ENCODE measurements around the gene ZBED4.
"Not testable (repeated sequence)": the region's sequence is repeated elsewhere in the genome, so short reads cannot be mapped to it uniquely, and the experiment has no call there.

The ZBED4 gene

DNA sequence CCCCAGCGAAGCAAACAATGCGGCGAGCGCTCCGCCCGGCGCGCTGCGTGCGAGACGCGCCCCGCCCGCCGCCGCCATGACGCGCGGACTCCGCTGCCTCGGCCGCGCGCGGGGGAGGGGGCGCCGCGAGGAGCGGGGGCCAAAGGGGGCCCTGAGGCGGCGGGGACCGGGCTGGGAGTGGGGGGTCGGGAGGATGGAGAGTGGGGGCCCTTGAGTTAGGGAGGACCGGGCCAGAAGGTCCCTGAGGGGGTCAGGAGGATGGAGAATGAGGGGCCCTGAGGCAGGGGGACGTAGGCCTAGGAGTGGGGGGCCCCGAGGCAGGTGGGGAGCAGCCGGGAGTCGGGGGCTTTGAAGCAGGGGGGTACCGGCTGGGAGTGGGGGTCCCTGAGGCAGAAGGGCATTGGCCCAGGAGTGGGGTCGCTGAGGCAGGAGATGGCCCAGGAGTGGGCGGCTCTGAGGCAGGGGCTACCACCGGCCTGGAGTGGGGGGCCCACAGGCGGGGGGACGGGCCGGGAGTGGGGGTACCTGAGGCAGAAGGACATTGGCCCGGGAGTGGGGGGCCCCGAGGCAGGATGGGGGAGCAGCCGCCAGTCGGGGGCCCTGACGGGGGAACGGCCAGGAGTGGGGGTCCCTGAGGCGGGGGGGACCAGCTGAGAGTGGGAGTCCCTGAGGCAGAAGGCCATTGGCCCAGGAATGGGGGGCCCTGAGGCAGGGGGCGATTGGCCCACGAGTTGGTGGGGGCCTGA is 25.6 kb upstream of the ZBED4 start, which contains the start of gene BRD1:
TSS of gene BRD1 (minus strand) at position 21 of the 746 bp plus-strand sequence. CDS start 3,556 bp downstream, outside the sequence.
- DNase-seq: peak; percentile 37

DNA sequence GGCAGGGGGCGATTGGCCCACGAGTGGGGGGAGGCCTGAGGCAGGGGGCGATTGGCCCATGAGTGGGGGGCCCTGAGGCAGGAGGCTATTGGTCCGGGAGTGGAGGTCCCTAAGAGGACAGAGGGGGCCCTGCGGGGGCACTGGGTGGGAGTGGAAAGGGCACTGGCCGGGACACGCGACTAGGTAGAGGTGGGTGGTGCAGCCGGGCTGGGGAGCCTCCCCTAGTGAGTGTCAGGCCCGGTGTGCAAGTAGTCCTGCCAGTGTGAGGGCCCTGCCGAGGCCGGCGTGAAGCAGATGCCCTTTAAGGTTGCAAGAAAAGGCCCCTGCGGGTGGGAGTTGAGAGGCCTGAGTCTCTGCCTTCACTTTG is 25.1 kb upstream of the ZBED4 start:
- no peak for DNase-seq

DNA sequence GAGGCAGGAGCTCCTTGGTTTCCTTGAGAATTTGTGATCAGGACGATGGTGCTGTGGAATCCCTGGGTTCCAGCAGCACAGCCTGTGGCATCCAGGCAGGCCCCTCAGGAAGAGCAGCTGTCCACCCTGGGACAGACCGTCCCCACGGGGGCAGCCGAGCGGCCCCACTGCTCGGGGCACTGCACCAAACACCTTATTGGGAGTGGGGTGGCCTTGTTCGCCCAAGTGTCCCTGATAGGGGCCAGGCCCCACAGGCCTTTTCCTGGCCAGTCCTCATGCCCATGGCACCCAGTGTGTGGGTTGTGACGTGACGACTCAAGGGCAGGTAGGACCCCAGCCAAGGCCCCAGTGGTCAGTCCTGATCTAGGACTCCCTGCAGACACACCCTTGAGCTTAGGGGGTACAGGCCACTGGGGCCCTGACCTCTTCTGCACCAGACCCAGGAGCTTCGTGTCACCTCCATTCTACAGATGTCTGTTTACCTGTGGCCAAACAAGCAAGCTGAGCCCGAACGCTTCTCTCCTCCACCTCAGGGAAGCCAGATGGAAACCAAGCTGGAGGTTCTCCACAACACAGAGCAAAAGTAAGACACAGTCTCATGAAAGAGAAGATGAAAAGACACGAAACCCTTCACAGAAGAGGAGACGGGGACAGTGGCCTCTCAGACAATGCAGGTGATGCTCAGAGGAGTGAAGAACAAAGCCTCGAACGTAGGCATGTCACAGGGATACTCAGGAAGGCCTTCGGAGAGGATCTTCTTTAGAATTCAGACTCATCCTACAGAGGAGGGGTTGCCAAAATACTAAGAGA is 24.4 kb upstream of the ZBED4 start:
- DNase-seq: no peak

DNA sequence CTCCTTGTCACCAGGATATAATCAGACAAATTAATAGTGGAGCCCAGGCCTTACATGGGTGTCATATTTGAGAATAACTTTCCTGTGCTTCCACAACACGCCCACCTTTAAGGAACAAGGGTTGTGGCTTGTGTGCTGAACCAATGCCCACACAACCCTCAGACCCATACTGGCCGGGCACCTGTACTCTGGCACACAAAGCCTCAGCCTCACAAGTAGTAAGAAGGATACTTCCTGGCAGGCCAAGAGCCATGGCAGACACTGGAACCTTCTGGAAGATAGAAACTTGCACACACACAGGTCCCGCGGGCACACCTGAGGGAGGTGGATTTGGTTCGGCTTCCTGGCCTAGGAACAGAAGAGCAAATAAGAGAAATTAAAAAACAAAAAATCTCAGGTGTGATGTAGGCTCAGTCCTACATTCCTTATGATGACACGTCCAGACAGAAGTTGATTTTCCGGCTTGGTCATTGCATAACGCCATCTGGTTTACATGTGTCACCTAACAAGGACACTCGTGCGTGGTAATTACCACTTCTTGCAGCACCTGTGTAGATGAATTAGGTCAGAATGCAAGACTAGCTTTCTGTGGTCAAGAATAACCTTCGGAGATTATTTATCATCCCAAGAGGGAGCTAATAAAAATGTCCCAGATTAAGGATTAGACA is 20.2 kb upstream of the ZBED4 start:
- DNase-seq: no peak

DNA sequence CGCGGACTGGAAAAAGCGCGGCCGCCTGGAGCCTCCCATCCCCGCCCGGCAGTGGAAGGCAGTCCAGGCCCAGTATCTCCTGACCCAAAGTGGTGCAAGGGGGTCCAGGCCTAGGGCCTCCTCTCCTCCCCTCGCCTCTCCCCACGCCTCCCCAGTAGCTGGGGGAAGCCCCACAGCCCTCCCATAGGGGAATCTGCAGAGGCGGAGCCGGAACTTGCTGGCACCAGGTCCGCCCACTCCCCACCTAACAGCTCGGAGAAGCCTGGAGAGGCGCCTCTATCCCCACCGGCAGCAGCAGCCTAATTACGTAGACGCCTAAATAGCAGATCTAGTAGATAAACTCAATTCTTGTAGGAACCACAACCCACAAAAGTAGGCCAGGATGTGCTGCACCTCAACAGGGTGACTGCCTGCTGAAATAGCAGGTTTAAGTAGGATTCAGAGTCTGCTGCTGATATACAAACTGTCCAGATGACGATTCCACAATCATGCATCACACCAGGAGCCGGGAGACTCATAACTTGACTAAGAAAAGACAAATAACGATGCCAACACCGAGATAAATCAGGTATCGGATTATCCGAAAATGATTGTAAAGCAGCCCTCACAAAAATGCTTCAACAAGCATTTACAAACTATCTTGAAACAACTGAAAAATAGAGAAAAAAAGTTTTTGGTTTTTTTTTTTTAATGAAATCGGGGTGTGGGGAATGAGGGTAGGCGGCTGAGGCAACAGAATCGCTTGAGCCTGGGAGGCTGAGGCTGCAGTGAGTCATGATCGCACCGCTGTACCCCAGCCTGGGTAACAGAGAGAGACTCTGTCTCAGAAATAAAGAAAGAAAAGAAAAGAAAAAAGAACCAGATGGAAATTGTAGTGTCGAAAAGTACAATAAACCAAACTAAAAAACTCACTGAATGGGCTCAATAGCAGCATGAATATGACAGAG is 14.6 kb upstream of the ZBED4 start:
- peak; percentile 96 for DNase-seq

DNA sequence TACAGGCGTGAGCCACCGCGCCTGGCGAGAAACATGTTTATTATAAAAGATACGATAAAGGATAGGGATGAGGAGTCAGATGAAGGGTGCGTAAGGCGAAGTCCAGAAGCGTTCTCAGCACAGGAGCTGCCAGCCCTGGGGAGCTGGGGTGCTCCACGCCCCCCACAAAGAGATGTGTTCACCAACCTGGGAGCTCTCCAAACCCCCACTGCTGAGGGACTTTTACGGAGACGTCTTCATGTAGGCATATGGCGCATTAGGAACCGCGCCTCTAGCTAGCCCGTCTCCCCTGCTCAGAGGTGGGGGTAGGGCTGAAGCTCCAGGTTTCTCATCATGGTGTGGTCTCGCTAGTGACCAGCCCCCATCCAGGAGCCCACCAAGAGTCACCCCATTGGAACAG is 8.4 kb upstream of the ZBED4 start:
- DNase-seq: no peak

DNA sequence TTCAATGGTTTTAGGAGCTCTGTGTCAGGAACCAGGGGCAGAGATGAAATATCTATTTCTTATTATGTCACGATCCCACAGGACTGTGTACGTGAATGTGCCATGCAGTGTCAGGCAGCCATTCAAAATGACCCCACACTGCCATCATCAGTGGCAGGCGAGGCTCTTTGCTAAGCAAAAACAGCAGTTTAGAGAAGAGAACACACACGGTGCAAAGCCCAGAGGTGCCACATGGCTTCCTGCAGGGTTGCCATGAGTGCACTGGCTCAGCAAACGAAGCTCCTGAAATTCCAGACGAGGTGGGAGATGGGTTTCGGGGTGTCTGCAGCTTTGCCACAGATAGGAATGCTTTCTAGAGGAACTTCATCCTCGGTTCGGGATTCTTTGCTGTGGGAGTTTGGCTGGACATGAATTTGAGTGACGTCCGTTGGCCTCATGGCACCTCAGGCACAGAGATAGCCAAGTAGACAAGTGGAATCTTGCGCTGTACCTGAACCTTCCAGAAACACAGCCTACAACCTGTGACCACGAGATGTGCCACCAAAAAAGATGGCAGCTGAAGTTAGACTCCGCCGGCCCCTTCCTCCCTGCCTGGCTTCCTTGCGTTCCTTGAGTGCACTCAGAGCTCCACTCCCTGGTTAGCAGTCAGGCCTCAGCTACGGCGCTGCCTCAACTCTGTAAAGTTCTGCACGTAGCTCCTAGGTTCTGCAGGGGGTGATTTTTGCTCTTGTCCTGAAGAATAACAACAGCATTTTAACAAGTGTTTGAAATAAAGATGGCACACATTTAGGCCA is 7.8 kb upstream of the ZBED4 start:
- no peak for DNase-seq

DNA sequence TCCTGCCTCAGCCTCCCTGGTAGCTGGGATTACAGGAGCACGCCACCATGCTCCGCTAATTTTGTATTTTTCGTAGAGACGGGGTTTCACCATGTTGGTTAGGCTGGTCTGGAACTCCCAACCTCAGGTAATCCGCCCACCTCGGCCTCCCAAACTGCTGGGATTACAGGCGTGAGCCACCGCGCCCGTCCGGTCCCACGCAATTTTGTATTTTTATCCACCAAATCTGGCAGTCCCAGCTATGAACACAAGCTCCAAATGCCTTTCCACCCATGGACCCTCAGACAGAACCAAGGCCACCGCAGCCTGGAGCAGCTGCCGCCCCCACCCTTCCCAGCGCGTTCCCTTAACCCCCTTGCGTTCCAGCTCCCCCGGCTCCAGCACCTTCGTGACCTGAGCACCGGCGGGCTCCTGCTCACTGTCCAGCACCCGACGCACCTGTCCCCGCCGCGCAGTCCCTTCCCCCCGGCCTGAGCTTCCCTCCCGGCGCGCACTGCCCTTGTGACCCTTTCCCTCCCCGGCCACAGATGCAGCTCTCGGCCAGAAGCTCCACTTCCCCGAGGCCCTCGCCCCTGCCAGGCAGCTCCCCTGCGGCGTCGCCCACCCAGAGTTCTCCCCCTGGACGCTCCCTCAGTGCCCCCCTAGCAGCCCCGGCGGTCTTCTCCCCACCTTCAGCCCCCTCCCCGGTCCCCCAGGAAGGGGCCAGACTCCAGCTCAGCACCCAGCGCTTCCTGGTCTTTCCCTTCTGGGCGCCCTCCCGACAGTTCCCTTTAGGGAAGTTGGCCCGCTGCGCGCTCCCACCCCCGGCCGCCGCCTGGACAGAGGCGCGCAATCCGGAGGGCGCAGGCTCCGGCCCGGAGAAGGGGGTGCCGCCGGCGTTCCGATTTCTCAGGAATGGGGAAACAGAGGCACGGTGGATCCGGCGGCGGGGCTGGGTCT is 5.6 kb upstream of the ZBED4 start:
- DNase-seq: no peak

DNA sequence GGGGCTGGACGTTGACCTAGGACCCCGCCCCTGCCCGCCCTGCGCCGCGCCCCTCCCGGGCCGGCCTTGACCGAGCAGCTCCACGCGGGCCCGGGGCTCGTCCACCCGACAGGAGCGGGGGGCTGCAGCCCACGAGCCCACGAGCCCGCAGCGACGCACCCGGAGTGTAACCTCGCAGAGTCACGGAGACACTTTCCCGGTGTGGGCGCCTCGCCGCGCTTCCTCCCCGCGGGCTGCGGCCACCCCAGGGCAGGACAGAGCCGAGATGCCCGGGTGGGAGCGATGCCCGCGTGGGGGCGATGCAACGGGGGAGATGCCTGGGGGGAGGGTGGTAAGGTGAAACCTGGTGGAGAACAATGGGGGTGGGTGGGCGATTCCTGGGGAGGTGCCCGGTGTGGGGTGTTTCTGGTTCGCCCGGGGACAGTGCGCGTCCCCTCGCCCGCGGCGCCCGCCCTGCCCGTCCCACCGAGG is 4.9 kb upstream of the ZBED4 start:
- DNase-seq: no peak

DNA sequence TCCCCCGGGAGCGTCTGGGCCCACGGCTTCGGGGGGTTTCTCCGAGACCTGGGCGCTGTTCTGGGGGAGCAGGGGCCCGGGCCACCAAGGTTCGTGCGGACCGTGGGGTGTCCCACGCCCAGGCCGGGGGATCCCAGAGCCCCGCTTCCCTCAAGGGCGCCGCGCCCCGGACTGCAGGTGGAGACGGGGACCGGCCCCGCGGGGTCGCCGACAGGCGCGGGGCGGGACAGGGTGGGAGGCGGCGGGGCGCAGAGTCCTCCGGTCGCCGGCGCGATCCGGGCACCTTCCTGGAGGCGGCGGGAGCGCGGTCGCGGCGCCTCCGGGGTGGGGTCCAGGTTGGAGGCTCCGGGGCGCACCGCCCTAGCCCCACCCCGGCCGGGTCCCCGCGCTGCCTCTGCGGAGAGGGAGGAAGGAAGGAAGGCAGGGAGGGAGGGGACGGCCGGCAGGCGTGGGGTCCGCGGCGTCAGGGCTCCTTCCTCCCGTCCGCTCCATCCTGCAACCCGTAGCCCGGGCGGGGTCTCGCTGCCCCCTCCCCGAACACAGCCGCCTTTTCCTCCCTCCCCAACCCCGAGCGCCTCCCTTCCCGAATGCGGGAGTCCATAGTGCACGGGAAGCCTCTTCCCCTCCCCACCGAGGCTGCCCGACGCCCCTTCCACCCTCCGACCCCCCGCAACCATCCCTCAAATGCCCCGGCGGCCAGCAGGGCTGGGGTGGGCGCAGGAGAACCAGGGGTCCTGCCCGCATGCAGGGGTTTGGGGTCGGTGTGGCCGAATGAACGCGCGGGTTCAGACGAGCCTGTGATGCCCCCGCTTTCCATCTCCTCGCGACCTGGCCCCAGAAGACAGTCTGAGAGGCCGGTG is 4.3 kb upstream of the ZBED4 start:
- no peak for DNase-seq

DNA sequence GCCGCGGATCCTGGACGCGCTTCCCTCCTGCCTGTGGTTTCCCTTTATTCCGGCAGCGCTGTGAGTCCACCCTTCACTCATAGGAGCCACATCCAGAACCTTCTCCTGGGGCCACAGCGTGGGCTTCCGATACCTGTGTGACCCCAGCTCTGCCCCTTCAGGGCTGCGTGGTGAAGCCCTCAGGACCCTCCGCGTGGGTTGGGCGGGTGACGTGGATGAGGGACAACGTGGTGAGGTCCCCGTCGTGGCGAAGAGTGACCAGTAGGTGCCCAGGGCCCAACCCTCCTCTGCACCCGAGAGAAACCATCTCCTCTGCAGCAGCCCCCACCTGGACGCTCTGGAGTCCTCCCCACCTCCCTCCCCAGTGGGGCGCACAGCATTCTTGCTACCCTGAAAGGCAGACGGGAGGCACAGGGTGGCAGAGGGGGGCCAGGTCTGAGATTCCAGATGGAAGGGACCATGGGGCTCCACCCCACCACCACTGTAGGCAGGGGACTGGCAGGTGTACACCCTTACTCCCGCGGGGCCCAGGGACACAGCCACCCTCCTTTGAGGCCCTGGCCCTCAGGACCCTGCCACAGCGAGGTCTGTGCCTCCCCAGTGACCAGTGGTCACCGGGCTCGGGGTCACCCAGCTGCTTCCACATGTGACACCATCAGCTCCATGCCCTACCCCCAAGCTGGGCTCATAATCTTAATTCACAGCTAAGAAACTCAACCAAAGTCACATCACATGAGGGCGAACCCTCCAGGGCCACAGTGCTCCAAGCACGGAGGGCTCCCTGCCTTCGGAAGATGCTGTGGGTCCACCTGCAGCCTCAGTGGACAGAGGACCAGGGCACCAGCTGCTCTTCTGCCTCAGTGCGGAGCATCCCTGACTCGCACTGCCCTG is 3.4 kb upstream of the ZBED4 start:
- no peak for DNase-seq

DNA sequence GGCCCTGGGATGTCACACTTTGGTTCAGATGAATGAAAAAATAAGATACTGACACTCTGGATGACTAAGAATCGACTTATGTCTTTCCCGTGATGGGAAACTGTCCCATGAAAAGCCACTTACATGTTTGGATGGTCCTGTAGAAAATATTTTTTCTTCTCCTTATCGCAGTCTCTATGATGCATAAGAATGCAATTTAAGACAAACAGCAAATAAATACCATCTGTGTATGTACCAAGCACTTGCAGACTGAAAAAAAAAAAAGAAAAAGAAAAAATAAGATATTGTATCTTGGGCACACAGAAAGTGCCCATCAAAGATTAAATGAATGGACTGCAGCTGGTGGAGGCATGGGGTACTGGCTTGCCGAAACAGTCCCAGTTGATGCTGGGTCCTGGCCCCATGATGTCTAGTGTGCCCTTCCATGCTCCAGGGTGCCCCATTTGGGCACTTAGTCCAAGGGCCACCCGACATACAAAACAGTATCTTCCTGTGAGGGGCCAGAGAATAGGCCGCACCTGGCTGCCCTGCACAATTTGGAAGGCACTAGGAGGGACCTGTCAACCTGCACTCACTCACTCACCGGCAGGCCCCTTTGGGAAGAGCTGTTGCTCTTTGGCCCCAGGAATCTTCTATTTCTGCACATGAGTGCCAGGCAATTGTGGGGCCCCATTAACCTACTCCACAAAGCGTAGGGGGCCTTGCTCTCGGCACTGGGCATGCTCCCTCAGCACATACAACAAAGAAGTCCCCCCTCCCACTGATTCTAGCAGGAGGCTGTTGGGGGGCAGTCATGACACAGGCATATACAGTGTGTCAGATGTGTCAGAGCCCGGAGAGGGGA is 2.5 kb upstream of the ZBED4 start:
- no peak for DNase-seq

DNA sequence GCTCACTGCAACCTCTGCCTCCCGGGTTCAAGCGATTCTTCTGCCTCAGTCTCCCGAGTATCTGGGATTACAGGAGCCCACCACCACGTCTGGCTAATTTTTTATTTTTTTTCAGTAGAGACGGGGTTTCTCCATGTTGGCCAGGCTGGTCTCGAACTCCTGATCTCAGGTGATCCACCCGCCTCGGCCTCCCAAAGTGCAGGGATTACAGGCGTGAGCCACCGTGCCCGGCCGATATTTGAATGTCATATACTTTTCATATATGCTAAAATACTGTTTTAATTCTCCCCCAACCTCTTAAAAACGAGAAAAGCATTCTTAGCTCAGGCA is 1.1 kb upstream of the ZBED4 start:
- DNase-seq: not testable (repeated sequence)

DNA sequence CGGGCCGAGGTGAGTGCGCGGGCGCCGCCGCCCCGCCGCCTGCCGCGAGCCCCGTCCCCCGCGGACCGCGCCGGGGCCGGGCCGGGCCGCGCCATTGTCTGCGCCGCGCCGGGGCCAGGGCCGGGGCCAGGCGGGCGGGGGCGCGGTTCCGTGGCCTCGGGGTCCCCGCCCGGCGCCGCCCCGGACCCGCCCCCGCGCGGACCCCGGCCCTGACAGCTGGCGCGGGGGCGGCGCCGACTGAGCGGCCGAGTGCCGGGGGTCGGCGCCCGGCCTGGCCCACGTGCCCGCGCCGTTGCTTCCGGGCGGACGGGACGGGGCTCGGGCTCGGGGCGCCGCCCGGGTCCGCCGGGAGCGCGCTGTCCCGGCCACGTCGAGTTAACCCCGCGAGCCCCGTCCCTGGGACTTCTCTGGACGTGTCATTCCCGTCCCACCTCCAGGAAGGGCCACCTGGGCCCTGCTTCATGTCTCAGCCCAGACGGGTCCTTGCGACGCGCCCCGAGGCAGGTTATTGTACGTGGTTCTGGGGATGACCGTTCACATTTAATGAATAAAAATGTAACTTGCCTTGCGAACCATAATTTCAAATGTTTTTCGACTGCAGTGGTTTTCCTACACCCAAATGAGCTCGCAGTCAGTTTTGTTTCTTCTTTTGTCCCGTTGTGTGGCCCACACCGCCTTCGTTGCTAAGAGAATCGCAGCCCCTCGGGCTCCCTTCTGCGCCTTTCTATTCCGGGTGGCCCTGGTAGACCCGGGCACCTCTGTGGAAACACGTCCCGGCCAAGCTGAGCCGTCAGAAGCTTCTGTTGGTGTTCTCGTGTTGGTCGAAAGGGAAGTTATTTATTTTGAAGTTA is 562 bp downstream of the ZBED4 start:
- DNase-seq: no peak

DNA sequence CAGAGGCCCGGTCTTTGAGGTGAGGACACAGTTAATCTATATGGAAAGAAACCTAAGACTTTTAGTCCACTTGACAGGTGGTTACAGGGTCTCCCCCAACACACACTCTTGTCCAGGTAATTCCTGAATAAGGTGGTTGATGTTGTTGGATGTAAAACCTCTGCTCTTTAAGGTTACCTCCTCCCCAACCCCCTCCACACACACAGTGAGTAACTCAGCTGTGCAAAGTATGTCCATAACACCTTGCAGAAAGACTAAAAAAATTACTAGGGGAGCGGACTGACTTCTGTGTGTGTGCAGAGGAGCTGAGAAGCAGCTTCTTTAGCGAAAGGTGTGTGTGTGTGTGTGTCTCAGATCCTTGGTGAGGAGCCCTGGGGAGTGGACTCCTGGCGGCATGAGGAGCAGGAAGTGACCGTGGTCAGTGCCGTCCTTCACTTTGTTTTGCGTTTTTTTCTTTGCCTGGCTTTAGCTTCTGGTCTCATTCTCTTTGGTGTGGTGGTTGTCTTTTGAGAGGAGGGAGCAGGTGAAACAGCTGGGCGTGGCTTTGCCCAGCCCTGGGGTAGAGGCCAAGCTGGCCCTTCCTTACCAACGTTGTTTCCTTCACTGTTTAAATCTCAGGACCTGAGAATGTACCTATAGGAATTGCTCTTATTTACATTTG is 1.7 kb downstream of the ZBED4 start:
- peak; percentile 18 for DNase-seq

DNA sequence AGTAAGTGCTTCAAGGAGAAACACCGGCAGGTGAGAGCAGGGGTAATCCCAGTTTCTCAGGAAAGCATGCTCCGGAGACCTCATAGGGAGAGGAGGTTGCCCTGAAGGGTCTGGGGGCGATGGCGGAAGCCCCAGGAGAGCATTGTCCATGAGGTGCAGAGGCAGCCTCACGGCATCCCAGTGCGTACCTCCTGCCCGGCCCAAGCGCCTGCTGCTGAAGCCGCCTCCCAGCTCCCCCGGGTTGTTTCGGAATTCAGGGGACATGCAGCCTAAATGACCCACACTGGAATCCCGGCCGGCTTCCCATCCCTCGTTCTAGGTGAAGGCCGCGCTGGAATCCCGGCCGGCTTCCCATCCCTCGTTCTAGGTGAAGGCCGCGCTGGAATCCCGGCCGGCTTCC is 2.7 kb downstream of the ZBED4 start:
- DNase-seq: no peak
